ENCODE data around the gene KCNG2.

KCNG2 gene

DNA sequence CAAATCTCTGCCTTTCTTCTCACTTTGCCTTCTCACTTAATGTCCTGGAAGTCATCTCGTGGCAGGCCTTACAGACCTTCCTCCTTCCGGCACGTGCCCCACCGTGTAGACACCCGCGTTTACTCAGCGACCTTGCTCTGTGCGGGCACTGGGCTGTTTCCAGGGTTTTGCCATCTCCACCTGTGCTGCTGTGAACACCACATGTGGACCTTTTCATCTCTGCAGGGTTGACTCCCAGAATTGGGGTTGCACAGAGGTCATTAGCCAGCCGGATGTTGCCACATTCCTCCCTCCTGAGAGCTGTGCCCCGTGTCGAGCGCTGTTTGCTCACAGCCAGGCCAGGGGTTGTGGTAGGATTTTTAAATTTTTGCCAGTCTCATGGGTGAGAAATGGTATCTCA, 25.4 kb downstream of the KCNG2 start:
- FAIRE-seq, result no peak

DNA sequence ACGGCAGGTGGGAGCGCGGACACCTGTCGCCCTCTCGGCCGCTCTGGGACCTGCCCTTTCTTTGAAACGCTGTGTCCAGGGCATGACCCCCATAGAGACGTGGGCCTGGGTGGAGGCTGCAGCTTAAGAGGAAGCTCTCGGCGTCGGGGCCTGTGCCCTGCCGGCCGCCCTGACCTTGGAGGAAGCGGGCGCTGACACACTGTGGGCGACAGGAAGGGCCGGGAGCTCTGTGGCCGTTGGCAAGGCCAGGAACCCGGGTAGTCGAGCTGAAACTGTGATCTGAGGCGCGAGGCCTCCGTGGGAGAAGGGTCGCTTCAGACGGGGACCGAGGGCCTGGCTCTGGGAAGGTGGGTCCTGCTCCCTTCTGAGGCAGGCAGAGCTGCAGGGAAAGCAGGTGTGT, 28.2 kb downstream of the KCNG2 start:
- FAIRE-seq, result no peak

DNA sequence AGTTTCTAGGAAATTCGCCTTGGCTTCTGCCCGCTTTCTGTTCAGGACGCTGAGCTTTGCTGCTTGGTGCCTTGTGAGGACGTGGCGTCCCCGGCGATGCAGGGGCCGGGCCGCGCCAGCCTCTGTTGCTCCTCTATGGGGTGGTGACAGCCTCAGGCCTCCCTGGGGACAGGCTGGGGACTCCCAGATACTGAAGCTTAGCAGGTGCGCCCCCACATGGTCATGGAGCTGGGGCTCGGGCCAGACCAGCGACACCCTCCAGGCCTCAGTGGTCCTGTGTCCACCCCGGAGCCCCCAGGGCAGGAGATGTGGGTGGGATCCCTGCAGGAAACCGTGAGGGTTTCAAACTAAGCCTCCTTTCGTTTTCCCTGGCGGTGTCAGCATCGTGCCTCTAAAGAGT, 29.2 kb downstream of the KCNG2 start:
- no peak for FAIRE-seq

DNA sequence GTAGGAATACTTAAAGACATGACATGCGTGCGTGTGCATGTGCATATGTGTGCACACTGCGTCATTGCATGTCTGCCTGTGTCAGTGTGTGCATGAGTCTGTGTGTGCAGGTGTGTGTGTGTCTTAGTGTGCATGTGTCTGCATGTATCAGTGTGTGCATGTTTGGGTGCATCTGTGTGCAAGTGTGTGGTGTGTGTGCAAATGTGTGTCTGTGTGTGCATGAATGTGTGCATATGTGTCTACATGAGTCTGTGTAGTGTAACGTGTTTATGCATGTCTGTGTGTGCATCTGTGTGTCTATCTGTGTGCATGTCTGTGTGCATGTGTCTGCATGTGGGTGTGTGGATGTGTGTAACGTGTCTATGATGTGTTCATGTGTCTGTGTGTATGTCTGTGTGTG, 30.5 kb downstream of the KCNG2 start:
- FAIRE-seq, result no peak

DNA sequence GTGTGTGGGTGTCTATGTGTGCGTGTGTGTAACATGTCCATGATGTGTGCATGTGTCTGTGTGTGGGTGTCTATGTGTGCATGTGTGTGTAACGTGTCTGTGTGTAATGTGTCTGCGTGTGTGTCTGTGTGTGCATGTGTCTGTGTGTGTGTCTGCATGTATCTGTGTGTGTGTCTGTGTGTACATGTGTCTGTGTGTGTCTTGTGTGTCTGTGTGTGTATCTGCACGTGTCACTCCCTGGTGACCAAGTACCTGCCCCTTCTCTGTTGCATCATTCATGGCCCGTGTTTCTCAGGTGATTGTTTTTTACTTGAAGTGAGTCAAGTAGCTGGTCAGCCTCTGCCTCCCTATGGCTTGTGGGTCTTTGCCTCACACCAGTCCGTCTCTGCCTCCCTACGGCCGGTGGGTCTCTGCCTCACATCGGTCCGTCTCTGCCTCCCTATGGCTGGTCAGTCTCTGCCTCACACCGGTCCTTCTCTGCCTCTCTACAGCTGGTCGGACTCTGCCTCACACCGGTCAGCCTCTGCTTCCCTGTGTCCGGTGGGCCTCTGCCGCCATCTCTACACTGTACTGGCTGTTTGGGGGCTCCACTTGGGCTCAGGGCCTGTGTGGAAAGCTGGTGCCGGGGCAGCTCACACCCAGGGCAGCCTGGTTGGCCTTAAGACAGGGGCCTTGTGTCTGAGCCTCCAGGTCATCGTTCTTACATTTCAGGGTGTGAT, 31.6 kb downstream of the KCNG2 start:
- FAIRE-seq, result no peak

DNA sequence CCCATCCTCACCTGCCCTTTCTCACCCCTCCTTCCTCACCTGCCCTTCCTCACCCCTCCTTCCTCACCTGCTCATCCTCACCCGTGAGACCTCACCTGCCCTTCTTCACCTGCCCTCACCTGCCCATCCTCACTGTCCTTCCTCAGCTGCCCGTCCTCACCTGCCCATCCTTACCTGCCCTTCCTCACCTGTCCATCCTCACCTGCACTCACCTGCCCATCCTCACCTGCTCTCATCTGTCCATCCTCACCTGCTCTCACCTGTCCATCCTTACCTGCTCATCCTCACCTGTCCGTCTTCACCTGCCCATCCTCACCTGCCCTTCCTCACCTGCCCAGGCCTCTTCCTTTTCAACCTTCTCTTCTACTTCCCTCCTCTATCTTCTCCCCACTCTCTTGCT, 34.4 kb downstream of the KCNG2 start:
- no peak for FAIRE-seq

DNA sequence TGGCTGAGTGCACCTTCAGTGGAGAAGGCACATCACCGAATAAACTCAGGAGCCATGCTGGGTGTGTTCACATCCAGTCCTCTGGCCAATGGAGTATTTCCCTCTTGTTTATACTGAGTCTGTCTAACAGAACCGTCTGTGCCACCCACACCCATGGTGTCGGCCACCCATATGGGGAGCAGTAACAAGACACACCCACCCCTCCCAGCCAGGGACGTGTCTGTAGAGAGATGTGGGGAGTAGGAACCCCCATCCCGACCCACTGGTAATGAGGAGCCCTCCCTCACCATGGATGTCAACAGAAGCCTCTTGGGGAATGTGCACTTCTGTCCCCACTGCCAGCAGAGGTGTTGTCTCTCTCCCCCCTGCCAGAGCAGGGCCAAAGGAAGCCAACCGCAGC, 37.1 kb downstream of the KCNG2 start:
- FAIRE-seq, result no peak

DNA sequence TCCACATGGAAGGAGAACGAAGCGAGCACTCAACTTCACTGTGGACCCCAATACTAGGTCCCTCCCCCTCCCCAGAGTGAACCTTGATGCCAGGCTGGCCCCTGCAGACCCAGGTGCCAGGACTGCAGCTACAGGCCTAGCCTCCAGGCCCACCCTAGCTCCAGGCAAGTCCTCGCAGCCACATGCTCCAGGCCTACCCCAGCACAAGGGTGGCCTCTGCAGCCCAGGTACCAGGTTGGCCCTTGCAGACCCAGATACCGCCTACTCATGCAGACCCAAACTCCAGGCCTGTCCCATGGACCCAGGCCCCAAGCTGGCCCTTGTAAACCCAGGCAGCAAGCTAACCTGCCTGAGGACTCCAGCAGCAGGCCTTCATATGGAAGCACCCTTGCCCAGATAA, 44.2 kb downstream of the KCNG2 start:
- FAIRE-seq, result no peak

DNA sequence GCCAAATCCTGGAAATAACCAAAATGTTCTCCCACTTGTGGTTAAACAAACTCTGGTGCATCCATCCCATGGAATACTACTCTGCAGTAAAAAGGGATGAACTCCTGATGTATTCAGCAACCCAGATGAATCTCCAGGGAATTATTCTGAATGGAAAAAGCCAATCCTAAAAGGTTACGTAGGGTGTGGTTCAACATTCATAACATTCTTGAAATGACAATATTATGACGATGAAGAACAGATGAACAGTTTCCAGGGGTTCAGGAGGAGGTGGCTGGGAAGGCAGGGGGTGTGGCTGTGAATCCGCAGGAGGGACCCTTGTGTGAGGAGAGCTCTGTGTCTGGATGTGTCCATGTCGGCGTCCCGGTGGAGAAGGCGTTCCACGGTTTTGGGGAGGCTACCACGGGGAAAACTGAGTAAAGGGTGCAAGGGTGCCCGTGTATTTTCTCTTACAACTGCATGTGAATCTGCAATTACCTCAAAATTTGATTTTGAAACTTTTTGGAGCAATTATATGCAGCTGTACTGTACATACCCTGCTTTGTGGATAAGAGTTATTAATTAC, 47.3 kb downstream of the KCNG2 start:
- no peak for FAIRE-seq

DNA sequence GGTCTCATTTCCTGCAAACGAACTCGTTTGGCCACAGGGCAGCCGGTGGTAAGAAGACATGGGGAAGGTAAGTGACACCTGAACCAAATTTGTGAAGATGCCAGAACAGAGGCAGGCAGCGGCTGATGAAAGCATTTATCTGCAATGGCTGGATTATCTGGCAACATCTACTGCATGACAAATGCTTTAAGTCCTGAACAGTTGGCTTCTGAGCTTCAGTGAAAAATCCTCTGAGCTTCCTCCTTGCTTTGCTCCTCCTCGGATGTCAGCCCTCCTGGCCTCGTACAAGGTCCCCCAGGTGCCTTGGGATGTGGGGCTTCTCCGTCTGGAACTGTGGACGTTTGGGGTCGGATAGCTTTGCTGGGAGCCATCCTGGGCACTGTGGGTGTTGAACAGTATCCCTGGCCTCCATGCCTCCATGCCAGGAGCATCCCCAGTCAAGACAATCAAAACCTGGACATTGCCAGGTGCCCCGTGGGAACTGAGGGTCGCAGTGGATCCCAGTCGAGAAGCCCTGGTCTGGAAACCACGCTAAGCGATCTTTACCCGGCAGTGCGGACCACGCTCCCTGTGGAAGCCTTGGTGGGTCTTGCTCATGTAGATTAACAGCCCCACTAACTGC, 49.3 kb downstream of the KCNG2 start:
- no peak for FAIRE-seq

DNA sequence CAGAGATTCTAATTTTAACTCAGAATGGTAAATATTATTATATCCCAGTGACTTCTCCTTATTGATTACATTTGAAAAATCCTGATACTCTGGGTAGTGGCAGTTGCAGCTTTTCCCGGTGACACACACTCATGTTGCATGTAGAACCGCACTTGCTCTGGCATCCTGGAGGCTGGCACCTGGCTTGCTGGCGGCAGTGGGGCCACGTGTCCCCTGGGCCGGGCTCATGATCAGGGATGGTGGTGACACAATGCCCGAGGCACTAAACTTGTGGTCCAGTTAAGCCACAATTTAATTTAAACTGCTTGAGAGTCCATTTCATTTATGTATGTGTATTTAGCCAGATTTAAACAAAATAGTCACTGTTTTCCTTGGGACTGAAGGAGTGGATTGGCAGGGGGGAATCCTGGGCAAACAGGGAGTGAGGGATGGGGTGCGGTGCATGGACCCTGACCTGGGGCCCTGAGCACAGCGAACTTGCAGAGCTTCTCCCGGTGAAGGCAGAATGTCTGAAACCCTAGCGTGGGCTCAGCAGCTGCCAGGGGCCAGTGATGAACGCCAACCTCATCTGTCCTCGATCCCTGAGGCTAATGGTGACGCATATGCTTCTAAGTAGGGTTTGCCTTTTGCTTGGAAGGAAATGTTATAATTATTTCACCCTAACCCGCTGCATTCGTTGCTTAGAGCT, 50.0 kb downstream of the KCNG2 start:
- FAIRE-seq, result no peak

DNA sequence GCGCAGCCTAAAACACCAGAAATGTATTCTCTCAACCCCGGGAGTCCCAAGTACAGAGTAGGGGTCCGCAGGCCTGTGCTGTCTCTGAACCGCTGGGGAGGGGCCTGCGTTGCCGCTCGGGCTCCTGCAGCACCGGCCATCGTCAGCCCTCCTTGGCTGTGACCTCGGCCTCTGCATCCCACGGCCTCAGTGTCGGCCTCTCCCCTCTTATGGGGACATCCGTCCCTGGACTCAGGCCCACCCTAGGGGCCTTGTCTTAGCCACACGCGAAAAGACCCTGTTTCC, 50.5 kb downstream of the KCNG2 start:
- no peak for FAIRE-seq

DNA sequence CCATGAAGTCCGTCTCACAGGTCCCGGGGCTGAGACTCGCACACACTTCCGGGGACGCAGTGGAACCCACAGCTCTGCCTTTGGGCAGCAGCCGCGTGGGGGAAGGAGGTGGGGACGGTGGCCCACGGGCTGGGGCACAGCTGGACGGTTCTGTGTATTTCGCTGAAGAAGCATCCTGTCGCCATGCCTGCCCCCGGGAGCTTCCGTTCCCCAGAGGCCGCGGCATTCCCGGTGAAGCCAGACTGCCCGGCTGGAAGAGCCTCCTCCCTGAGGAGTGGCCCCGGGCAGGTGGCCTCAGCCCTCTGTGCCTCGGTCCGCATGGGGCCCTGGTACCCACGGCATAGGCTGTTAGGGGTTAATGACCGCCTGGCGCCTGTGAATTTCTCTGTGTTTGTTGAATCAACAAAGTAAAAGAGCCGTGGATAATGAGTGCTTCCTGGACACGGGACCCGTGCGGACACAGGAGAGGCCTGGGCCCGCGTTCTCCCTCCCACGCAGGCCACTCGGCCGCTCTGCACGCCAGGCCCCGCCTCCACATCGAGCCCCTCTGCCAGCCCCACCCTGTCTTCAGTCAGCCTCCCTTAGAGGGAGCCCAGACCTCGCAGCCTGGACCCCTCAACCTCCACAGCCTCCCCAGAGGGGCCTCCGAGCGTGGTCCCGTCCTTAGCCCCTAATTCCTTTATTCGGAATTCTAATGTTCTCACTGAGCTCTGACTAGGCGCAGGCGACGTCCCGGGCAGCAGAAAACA, 51.0 kb downstream of the KCNG2 start:
- no peak for FAIRE-seq

DNA sequence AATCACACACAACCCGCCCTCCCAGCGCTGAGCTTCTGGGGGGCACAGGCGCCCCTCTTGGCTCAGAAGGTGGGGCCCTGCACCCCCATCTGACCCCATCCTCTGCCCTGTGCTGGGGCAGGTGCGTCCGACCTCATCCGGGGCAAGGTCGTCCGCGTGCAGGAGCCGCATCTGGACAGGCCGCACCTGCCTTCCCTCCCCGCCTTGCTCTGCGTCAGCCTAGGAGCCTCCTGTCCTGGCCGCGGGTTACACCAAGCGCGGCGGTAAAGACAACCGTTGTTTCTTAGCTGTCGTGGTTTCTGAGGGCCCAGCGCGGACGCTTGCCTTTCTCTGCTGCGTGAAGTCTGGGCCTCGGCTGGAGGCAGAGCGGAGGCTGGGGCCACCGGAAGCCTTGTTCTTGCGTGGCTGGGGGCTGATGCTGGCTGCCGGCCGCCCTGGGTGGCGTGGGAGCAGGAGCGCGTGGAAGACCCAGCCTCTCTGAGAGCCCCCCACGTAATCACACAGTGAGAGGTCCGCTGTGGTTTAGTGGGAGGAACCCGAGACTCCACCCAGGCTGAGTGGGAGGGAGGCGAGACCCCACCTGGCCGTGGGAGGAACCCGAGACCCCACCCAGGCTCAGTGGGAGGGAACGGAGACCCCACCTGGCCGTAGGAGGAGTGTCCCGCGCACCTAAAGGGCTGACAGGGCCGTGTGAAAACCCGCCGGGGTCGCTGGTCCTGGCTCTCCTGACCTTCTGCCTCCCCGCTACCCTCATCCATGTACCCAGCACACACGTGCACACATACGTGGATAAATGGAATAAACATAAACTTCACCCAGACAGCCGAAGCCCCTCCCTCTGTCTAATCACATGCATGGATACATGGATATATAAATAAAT, 51.8 kb downstream of the KCNG2 start:
- FAIRE-seq, result no peak

DNA sequence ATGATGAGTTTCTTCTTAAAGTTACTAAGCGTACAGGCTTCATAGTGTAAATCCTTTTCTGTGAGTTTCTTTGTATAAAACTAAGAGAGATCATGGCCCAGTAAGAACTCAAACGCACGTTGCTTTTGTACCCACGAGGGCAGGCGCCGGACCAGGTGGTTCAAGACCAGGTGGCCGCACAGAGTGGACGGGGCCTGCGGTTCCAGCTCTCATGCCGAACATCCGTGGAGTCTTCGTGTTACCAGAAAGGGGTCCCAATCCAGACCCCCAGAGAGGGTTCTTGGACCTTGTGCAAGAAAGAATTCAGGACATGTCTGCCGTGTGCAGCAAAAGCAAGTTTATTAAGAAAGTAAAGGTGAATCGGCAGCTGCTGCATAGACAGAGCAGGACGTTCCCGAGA, 53.0 kb downstream of the KCNG2 start:
- FAIRE-seq, result no peak

DNA sequence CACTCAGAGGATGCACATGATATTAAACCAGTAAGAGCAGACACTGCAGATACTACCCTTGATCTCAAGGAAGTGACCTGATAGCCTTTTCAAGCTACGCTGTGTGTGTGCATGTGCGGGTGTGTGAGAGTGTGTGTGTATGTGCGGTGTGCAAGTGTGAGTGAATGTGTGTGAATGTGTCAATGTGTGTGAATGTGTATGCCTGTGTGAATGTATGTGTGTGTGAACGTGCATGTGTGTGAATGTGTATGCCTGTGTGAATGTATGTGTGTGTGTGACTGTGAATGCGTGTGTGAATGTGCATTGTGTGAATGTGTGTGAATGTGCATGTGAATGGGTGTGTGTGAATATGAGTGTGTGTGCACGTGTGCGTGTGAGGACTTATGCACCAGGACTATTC, 53.8 kb downstream of the KCNG2 start:
- no peak for FAIRE-seq

DNA sequence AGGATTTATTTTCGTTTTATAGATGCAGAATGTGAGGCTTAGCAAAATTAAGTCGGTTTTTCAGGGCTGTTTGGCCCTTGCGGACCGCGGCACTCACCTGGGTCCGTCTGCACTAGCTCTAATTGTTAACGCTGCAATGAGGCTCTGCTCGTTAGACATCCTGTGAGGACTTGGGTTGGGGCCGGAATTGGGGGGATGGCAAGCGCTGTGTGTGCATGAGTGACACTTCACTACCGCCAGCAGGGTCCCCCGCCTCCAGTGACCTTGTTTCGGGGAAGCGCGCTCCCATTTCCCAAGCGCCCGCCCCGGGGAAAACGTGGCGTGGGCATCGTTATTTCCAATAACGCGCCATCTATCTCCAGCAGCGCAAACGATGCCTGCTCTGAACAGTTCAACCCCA, 54.2 kb downstream of the KCNG2 start:
- no peak for FAIRE-seq

DNA sequence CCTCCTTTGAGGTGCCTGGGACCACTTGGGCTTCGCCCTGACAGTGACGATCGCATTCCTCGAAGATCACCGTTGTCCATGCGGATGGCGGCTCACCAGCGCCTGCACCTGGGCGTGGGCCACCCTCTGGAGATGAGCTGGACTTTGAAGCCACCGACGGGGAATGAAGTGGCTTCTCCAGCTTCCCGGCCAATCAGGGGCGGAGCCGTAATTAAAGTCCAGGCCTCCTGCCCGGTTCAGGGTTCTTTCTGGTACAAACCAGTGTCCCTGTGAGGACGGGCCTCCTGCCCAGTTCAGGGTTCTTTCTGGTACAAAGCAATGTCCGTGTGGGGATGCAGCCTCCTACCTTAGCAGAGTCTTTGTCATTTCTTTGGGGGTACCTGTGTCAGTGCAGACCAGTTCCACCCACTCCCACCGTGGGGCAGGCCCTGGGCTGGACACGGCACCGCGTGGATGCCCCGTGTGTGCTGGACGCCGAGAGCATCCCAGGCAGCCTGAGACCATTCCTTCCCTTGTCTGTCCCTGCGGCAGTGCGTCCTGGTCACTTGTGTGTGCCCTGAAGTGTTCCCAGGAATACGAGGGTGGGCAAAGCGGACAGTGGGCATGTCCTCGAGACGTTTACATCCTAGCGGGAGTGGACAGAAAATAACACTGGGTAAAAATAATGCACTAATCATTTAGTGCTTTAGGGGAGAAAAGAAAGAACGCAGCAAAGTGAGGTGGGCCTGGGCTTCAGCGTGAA, 55.0 kb downstream of the KCNG2 start:
- FAIRE-seq, result no peak

DNA sequence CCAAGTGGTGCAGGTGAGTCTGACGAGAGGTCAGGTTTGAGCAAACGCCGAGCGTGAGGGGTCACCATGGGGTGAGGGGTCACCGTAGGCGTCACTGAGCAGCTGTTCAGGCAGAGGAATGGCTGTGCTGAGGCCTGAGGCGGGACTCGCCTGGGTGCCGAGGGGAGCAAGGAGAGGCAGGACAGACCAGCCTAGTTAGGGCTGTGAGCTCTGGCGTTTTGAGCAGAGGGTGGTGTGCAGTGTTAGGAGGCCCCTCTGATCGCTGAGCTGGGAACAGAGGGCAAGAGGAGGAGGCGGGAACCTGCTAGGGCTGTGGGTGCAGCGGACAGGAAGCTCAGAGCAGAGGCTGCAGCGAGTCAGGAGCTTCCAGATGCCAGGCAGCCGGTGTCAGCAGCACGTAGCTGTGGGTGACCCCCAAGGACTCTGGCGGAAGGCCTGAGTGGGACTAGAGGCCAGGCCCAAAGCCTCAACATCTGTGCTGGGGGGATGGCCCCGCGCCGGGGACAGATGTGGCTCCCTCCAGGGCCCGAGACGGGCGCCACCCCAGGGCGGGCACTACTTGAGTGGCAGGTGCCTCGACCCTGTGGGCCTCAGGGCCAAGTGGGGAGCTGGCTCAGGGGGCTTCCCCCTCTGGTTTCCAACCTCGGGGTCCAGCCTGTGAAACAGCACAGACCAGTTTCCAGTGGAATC, 55.7 kb downstream of the KCNG2 start:
- FAIRE-seq, result no peak

DNA sequence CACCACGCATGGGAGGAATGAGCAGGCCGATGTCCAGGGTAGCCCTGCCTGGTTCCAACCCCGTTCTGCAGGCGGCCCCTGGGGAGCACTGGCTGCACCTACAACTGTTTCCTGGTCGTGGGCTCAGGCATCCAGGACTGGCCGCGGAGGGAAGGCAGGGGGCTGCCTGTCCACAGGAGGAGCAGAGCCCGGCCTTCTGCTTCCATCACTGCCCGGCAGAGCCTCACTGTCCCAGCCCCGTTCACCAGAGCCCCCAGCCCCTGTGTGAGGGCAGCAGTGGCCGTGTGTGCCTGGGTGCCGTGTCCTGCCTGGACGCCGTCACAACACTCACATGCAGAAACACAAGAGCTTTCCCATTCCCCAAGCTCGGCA, 56.2 kb downstream of the KCNG2 start:
- FAIRE-seq, result no peak

Data from colon (tissue), 2 donors.